H1 (cell line): ENCODE results near the gene WDR27. TPM values are rescaled to one million over a fixed set of nuclear protein-coding genes. Genes with fewer than 3 reads are reported as not detected.

ENCODE experiments used
- CBX5 ChIP-seq: fragments of 300-800, 300-1000 bp; sonication (generic); IDR thresholded peaks from 2 replicates; pipeline ENCODE4 v1.7.1; 2016; ENCODE audit warnings: antibody characterized with exemption, low read length, low read depth
- CTCF ChIP-seq, 3 experiments: IDR thresholded peaks; 1 replicate in 2 of 3; 2 replicates in 1 of 3; pipeline versions ENCODE4 v1.5.1 to v1.6.1; 2011; ENCODE audit warnings: low read length in 3 of 3, mild to moderate bottlenecking in 3 of 3, inconsistent platforms in 2 of 3, low read depth in 1 of 3, moderate library complexity in 1 of 3; ENCODE audit not compliant: insufficient read depth in 1 of 3; ENCODE audit errors: control extremely low read depth in 1 of 3
- EZH2 ChIP-seq: fragments of 200-600 bp; sonication (generic); IDR thresholded peaks from 2 replicates; pipeline ENCODE4 v1.7.1; 2012; ENCODE audit warnings: low read depth, mild to moderate bottlenecking, moderate library complexity, low read length, inconsistent platforms; ENCODE audit not compliant: severe bottlenecking
- KDM1A ChIP-seq: fragments of 200-600, 300-600 bp; sonication (generic); IDR thresholded peaks from 2 replicates; pipeline ENCODE4 v1.7.1; 2016; ENCODE audit warnings: mild to moderate bottlenecking, low read length, borderline replicate concordance
- KDM4A ChIP-seq: IDR thresholded peaks from one replicate; pipeline ENCODE4 v1.7.1; 2012; ENCODE audit warnings: low read depth, mild to moderate bottlenecking, moderate library complexity, low read length, inconsistent platforms; ENCODE audit not compliant: severe bottlenecking
- KDM5A ChIP-seq: fragments of 200-600 bp; IDR thresholded peaks from 2 replicates; pipeline ENCODE4 v1.7.1; 2012; ENCODE audit warnings: mild to moderate bottlenecking, low read length, inconsistent platforms, mixed read lengths
- RFX5 ChIP-seq: IDR thresholded peaks from 2 replicates; pipeline ENCODE4 v1.6.1; 2011; ENCODE audit warnings: low read depth, low read length, improper control_type of control experiment, borderline replicate concordance
- SUZ12 ChIP-seq: fragments of 200-600 bp; sonication (generic); IDR thresholded peaks from 2 replicates; pipeline ENCODE4 v1.6.1; 2012; ENCODE audit warnings: mild to moderate bottlenecking, inconsistent platforms, low read length, moderate library complexity, mixed read lengths
- ZNF274 ChIP-seq: IDR thresholded peaks from 2 replicates; pipeline ENCODE4 v1.7.0; 2012; ENCODE audit warnings: low read length, borderline replicate concordance; ENCODE audit errors: extremely low read depth
- polyA plus RNA-seq, 7 experiments: library from polyadenylated mRNA; depleted of rRNA in 3 of 7; stranded (reverse) in 5 of 7; unstranded in 2 of 7; fragments of >200 nt in 5 of 7; fragments of 200-250 nt in 2 of 7; gene quantifications; 1 replicate in 5 of 7; 2 replicates in 1 of 7; 4 replicates in 1 of 7; pipeline versions ENCODE4 v1.2.1 to v1.2.3, GENCODE V29; 2011 to 2013; ENCODE audit warnings: missing spikeins in 2 of 7, mixed read lengths in 2 of 7
- total RNA-seq: library from RNA; stranded (reverse); fragmentation: NEBNext Ultra II Directional; extraction: Animal tissue kit (Norgen Biotek cat#: 25700); gene quantifications from 2 replicates; pipeline ENCODE4 v1.2.1, GENCODE V29; 2021

WDR27 gene
- total and polyA plus RNA-seq, 2 of the 8 experiments (the other 6 are each of a cell fraction or from before 2014, with no cell fraction given): 53.6 to 68.6 TPM

GRCh38 chr6:169671563-169671962 lies 30.3 kb downstream of the WDR27 start (continued):
- TF ChIP-seq CTCF (IDR thresholded peaks at IDR 0.05; ENCODE audit: control extremely low read depth in 1 of 3, insufficient read depth in 1 of 3, low read depth in 1 of 3, low read length in 3 of 3): no peak
- no peak for TF ChIP-seq ZNF274
- TF ChIP-seq CBX5: no peak
- TF ChIP-seq SUZ12: no peak
- no peak for TF ChIP-seq KDM5A
- no peak for TF ChIP-seq EZH2
- no peak for TF ChIP-seq RFX5
- TF ChIP-seq KDM1A: no peak
- TF ChIP-seq KDM4A: no peak
